Fibroblast of peridontal ligament (primary cell): Measurements from ENCODE around the gene HTT-AS.

Experiments used
- DNase-seq: peaks from one replicate; pipeline ENCODE4 v3.0.0-alpha.2; 2010; ENCODE audit errors: extremely low read depth

The HTT-AS gene

DNA sequence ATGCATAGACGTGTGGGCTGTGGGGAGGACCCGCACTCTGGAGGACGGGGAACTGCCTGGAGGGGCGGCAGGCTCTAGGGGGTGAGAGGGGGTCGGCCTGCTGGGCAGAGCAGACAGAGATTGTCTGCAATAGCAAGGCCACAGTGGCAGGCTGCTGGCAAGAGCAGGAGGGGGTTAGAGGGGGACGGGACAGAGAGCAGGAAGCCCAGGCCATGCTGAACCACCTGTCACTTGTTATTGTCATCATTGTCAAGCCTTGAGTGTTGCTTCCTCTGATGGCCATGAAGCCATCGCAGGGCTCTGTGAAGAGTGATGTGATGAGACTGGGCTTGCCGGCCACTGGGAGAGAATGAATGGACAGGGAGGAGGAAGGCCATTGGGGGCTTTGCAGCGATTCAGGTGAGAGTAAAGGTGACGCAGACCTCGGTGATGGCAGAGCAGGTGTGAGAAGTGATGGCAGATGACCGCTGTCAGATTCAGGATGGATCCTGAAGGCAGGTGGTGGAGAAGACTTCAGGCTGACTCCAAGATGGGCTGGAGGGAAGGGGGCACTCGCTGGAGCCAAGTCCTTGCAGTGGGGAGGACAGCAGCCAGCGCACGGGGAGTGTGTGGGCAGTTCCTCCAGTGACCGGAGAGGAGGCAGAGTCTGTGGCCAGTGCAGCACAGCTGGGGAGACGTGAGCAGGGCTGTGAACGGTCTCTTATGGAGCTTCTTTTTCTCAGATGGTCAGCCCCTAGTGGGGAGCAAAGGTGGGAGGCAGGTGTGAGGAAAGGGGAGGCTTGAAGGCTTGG lies 43.6 kb downstream of the HTT-AS start:
- DNase-seq, result no peak

DNA sequence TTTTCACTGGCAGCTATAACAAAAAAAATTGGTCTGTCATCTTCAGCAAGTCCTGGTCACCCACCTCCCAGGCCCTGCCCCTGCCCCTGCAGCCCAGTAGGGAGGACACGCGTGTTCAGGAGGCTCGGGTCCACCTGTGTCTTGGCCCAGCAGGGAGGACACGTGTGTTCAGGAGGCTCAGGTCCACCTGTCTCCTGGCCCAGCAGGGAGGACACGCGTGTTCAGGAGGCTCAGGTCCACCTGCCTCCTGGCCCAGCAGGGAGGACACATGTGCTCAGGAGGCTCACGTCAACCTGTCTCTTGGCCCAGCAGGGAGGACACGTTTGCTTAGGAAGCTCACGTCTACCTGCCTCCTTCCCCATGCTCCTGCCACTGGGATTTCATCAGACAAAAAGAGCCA lies 44.9 kb downstream of the HTT-AS start:
- no peak for DNase-seq

- DNase-seq, result no peak
These were observed 47.8 kb downstream of the HTT-AS start for GRCh38 chr4:3026540-3026939.

DNA sequence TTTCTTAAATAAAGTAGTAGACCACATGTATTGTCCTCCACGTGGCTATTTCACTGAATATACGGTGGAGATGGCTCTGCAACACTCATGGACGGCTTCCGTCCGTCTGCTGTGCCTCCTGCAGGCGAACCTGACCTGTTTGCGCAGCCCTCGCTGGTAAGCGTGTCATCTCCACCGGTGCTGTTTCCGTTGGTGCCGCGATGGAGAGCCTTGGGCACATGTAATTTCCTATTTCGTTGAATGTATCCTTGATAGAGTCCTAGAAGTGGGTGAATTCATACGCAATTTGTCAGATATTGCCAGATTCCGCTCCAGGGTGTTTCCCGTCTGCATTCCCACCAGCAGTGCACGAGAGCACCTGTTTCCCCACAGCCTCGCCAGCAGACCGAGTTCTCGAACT lies 48.5 kb downstream of the HTT-AS start:
- DNase-seq, result no peak

GRCh38 chr4:3022651-3023050 lies 51.7 kb downstream of the HTT-AS start:
- no peak for DNase-seq

GRCh38 chr4:3022112-3022511 lies 52.2 kb downstream of the HTT-AS start:
- no peak for DNase-seq

DNA sequence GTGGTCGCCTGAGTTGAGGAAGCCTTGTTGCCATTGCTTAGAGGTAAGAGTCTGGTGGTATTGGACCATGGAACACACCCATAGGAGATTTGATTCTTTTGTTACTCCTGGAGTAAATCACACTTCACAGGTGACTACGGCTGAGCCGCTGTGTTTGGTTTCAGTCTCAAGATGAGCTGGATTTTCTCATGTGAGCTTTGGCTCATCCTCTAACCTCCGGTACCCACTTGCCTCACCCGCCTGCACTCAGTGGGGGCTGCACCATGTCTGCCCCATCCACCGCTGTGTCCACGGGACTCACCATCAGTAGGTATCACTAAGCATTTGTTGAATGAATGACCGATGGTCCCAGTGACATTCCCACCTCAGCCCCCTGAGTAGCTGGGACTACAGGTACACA lies 52.7 kb downstream of the HTT-AS start:
- DNase-seq, result no peak

GRCh38 chr4:3021127-3021526 lies 53.2 kb downstream of the HTT-AS start:
- DNase-seq, result no peak

GRCh38 chr4:3019145-3019846 lies 55.0 kb downstream of the HTT-AS start:
- no peak for DNase-seq

- peak; percentile 19 for DNase-seq
These were observed 56.8 kb downstream of the HTT-AS start for GRCh38 chr4:3017504-3017903.

- DNase-seq, result no peak
These were observed 57.4 kb downstream of the HTT-AS start for GRCh38 chr4:3016961-3017360.

- no peak for DNase-seq
These were observed 60.4 kb downstream of the HTT-AS start for GRCh38 chr4:3013839-3014350.
